Esophagus mucosa (tissue), 1 donor: ENCODE measurements around the gene RNU6-9. TPM values are rescaled to one million over a fixed set of nuclear protein-coding genes. Genes with fewer than 3 reads are reported as not detected.
A peak's percentile ranks its signal among the peaks of the same experiment; 100 is the strongest.

Experiments used
- ATAC-seq: fragments of 200-7000 bp; cut with Tn5 transposase; one replicate; pipeline ENCODE4 v1.9.1; 2020
- total RNA-seq: library from RNA; stranded (reverse); gene quantifications from one replicate; pipeline ENCODE4 v1.2.4, GENCODE V29; 2023
- donor health status: DM: yes; HTN: yes; CAD: no.

Gene RNU6-9
- total RNA-seq, 1 donor from 2014 or later, result not detected

- ATAC-seq, result no peak
Observed at GRCh38 chr19:936175-936546, 42.9 kb downstream of the RNU6-9 start.

GRCh38 chr19:937259-937694, 44.0 kb downstream of the RNU6-9 start:
- no peak for ATAC-seq

GRCh38 chr19:938233-938923, 45.1 kb downstream of the RNU6-9 start:
- ATAC-seq, result no peak

- ATAC-seq, result no peak
Observed at GRCh38 chr19:939439-939838, 46.2 kb downstream of the RNU6-9 start.

- ATAC-seq, result no peak
Observed at GRCh38 chr19:939922-940321, 46.6 kb downstream of the RNU6-9 start.

- peak; percentile 88 for ATAC-seq
Observed at GRCh38 chr19:940591-941291, 47.5 kb downstream of the RNU6-9 start.

GRCh38 chr19:941292-942132, 48.2 kb downstream of the RNU6-9 start:
- peak; percentile 17 for ATAC-seq

- ATAC-seq, result no peak
Observed at GRCh38 chr19:942133-942645, 48.9 kb downstream of the RNU6-9 start.

Other genes with a start within 250 kb of the RNU6-9 start
- gene RNF126, start 230.3 kb upstream of the RNU6-9 start, total RNA-seq, result 53.0 TPM
- gene FSTL3, start 217.1 kb upstream of the RNU6-9 start, total RNA-seq, result 3.3 TPM
- gene PRSS57, start 198.0 kb upstream of the RNU6-9 start, total RNA-seq, result not detected
- gene PALM, start 184.5 kb upstream of the RNU6-9 start, total RNA-seq, result 2.0 TPM
- gene MISP, start 142.4 kb upstream of the RNU6-9 start, total RNA-seq, result 0.40 TPM
- gene PTBP1, start 96.0 kb upstream of the RNU6-9 start, total RNA-seq, result 279 TPM
- not detected for gene PLPPR3, start 71.5 kb upstream of the RNU6-9 start, total RNA-seq
- gene AZU1, start 65.6 kb upstream of the RNU6-9 start, total RNA-seq, result not detected
- gene PRTN3, start 52.5 kb upstream of the RNU6-9 start, total RNA-seq, result not detected
- gene ELANE, start 41.2 kb upstream of the RNU6-9 start, total RNA-seq, result not detected
- 21.5 TPM for gene CFD, start 33.8 kb upstream of the RNU6-9 start, total RNA-seq
- 43.5 TPM for gene MED16, start 297 bp upstream of the RNU6-9 start, total RNA-seq
- gene R3HDM4, start 19.7 kb downstream of the RNU6-9 start, total RNA-seq, result 59.2 TPM
- not detected for gene KISS1R, start 23.8 kb downstream of the RNU6-9 start, total RNA-seq
- 6.9 TPM for gene ARID3A, start 32.6 kb downstream of the RNU6-9 start, total RNA-seq
- 41.2 TPM for gene WDR18, start 90.9 kb downstream of the RNU6-9 start, total RNA-seq
- gene GRIN3B, start 106.9 kb downstream of the RNU6-9 start, total RNA-seq, result not detected
- gene TMEM259, start 127.6 kb downstream of the RNU6-9 start, total RNA-seq, result 72.3 TPM
- gene RNU6-2, start 128.0 kb downstream of the RNU6-9 start, total RNA-seq, result not detected
- gene CNN2, start 133.1 kb downstream of the RNU6-9 start, total RNA-seq, result 183 TPM
- 24.8 TPM for gene ABCA7, start 146.6 kb downstream of the RNU6-9 start, total RNA-seq
- gene ARHGAP45, start 173.7 kb downstream of the RNU6-9 start, total RNA-seq, result 5.1 TPM
- 139 TPM for gene POLR2E, start 201.9 kb downstream of the RNU6-9 start, total RNA-seq
- 138 TPM for gene GPX4, start 210.5 kb downstream of the RNU6-9 start, total RNA-seq